WTC11 (cell line): ENCODE results near the gene DRD5.
"Not testable (repeated sequence)": the region's sequence is repeated elsewhere in the genome, so short reads cannot be mapped to it uniquely, and the experiment has no call there.

Experiments
- ATF2 ChIP-seq: sonication (generic); formaldehyde crosslinking; IDR thresholded peaks from 2 replicates; pipeline ENCODE4 v1.8.1; 2022; ENCODE audit warnings: low read depth, missing genetic modification reagents, borderline replicate concordance
- CREB1 ChIP-seq: sonication (generic); formaldehyde crosslinking; IDR thresholded peaks from 2 replicates; pipeline ENCODE4 v1.8.0; 2023; ENCODE audit warnings: mild to moderate bottlenecking, missing genetic modification reagents
- MXD4 ChIP-seq: fragments of 250-450 bp; sonication (Bioruptor Pico); IDR thresholded peaks from 2 replicates; pipeline ENCODE4 v1.8.0; 2021; ENCODE audit warnings: mild to moderate bottlenecking, moderate library complexity, borderline replicate concordance
- USF2 ChIP-seq: sonication (generic); formaldehyde crosslinking; IDR thresholded peaks from 2 replicates; pipeline ENCODE4 v1.8.1; 2023; ENCODE audit warnings: mild to moderate bottlenecking, missing genetic modification reagents, moderate library complexity
- ZNF121 ChIP-seq: sonication (generic); formaldehyde crosslinking; IDR thresholded peaks from 2 replicates; pipeline ENCODE4 v1.8.0; 2023; ENCODE audit warnings: missing genetic modification reagents
- ZNF317 ChIP-seq: sonication (generic); formaldehyde crosslinking; IDR thresholded peaks from 2 replicates; pipeline ENCODE4 v1.8.1; 2023; ENCODE audit warnings: low read depth, mild to moderate bottlenecking, moderate library complexity, missing genetic modification reagents, borderline replicate concordance
- TF ChIP-seq, protein P1 (sequence below): fragments of 200-600 bp; IDR thresholded peaks from 2 replicates; pipeline ENCODE4 v1.8.0; 2022; ENCODE audit warnings: antibody characterized with exemption

DNA sequence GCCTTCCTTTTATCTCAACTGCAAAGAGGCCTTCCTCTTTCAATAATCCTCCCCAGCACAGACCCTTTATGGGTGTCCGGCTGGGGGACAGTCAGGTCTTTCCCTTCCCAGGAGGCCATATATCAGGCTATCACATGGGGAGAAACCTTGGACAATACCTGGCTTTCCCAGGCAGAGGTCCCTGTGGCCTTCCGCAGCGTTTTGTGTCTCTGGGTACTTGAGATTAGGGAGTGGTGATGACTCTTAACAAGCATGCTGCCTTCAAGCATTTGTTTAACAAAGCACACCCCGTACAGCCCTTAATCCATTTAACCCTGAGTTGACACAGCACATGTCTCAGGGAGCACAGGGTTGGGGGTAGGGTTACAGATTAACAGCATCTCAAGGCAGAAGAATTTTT, 49.2 kb upstream of the DRD5 start:
- TF ChIP-seq, protein P1, sequence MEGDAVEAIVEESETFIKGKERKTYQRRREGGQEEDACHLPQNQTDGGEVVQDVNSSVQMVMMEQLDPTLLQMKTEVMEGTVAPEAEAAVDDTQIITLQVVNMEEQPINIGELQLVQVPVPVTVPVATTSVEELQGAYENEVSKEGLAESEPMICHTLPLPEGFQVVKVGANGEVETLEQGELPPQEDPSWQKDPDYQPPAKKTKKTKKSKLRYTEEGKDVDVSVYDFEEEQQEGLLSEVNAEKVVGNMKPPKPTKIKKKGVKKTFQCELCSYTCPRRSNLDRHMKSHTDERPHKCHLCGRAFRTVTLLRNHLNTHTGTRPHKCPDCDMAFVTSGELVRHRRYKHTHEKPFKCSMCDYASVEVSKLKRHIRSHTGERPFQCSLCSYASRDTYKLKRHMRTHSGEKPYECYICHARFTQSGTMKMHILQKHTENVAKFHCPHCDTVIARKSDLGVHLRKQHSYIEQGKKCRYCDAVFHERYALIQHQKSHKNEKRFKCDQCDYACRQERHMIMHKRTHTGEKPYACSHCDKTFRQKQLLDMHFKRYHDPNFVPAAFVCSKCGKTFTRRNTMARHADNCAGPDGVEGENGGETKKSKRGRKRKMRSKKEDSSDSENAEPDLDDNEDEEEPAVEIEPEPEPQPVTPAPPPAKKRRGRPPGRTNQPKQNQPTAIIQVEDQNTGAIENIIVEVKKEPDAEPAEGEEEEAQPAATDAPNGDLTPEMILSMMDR = not testable (repeated sequence)
- not testable (repeated sequence) for TF ChIP-seq USF2 (CRISPR knock-in tag); MXD4; ZNF317 (CRISPR knock-in tag); CREB1 (CRISPR knock-in tag); ATF2; ZNF121 (CRISPR knock-in tag)
